Fibroblast of pulmonary artery (primary cell): ENCODE results near the gene TMEM263.
A peak's percentile ranks its signal among the peaks of the same experiment; 100 is the strongest.

Experiments used
- DNase-seq: peaks from one replicate; pipeline ENCODE4 v3.0.0-alpha.2; 2010; ENCODE audit warnings: low read depth
- H3K4me3 ChIP-seq: replicated peaks from 2 replicates; pipeline ENCODE4 v1.5.1; 2011; ENCODE audit warnings: low read depth, mild to moderate bottlenecking, control low read depth, low read length, moderate library complexity
- TF ChIP-seq, protein P1 (sequence below): IDR thresholded peaks from 2 replicates; pipeline ENCODE4 v1.5.1; 2011; ENCODE audit warnings: mild to moderate bottlenecking, control low read depth, low read length, inconsistent platforms; ENCODE audit errors: missing control alignments

The TMEM263 gene

DNA sequence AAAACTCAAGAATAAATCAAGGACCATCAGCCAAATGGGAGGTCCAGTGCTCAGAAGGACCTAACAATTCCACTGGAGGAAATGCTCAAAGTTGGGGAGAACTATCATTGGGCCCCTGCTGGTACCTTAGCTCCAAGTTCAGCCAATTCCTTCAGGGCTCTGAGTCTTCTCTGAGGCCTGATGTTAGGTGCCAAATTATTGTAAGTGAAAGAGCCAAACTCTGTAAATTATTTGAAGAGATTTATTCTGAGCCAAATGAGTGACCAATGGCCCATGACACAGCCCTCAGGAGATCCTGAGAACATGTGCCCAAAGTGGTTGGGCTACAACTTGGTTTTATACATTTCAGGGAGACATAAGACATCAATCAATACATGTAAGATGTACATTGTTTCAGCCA lies 8.2 kb upstream of the TMEM263 start:
- DNase-seq: no peak
- TF ChIP-seq, protein P1, sequence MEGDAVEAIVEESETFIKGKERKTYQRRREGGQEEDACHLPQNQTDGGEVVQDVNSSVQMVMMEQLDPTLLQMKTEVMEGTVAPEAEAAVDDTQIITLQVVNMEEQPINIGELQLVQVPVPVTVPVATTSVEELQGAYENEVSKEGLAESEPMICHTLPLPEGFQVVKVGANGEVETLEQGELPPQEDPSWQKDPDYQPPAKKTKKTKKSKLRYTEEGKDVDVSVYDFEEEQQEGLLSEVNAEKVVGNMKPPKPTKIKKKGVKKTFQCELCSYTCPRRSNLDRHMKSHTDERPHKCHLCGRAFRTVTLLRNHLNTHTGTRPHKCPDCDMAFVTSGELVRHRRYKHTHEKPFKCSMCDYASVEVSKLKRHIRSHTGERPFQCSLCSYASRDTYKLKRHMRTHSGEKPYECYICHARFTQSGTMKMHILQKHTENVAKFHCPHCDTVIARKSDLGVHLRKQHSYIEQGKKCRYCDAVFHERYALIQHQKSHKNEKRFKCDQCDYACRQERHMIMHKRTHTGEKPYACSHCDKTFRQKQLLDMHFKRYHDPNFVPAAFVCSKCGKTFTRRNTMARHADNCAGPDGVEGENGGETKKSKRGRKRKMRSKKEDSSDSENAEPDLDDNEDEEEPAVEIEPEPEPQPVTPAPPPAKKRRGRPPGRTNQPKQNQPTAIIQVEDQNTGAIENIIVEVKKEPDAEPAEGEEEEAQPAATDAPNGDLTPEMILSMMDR: no peak
- no peak overlapping the region for H3K4me3 ChIP-seq

DNA sequence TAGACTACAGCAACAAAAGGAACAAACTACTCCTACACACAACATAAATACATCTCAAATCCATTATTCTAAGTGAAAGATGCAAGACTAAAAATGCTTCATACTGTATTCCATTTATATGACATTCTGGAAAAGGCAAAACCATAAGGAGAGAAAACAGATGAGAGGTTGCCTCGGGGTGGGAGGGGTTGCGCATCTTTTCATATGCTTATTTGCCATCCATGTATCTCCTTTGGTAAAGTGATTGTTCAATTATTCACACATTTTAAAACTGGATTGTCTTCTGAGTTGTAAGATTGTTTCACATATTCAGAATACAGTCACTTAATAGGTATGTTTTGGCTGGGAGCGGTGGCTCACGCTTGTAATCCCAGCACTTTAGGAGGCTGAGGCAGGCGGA lies 5.1 kb upstream of the TMEM263 start:
- no peak overlapping the region for H3K4me3 ChIP-seq
- no peak for DNase-seq
- TF ChIP-seq, protein P1: no peak

DNA sequence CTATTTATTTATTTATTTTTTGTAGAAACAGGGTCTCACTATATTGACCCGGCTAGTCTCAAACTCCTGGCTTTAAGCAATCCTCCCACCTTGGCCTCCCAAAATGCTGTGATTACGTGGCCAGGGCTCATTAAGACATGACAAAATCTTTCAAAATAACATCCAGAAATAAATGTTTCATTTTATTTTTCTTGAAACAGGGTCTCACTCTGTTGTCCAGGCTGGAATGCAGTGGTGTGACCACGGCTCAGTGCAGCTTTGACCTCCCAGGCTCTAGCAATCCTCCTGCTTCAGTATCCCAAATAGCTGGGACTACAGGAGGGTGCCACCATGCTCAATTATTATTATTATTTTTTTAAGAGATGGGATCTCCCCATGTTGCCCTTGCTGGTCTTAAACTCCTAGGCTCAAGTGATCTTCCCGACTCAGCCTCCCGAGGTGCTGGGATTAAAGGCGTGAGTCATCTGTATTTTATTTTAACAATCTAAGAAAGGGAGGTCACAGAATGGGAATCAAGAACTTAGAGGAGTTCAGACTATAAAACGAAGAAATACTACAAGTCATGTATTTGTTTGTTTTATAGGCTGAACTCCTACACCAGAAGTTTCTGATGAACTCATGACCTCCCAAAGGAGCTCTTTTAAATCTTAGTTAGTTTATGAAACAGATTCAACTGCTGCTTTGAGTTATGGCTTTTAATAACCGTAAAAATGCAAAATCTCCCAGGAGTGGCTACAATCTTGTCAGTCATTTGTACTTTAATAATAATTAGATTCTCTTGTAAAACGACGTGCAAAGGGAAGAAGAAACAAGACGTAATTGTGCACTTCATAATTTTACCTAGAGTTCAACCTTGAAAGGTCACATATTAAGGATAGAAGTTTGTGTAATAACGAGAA lies 2.1 kb upstream of the TMEM263 start:
- TF ChIP-seq, protein P1: no peak
- DNase-seq: no peak
- no peak overlapping the region for H3K4me3 ChIP-seq

DNA sequence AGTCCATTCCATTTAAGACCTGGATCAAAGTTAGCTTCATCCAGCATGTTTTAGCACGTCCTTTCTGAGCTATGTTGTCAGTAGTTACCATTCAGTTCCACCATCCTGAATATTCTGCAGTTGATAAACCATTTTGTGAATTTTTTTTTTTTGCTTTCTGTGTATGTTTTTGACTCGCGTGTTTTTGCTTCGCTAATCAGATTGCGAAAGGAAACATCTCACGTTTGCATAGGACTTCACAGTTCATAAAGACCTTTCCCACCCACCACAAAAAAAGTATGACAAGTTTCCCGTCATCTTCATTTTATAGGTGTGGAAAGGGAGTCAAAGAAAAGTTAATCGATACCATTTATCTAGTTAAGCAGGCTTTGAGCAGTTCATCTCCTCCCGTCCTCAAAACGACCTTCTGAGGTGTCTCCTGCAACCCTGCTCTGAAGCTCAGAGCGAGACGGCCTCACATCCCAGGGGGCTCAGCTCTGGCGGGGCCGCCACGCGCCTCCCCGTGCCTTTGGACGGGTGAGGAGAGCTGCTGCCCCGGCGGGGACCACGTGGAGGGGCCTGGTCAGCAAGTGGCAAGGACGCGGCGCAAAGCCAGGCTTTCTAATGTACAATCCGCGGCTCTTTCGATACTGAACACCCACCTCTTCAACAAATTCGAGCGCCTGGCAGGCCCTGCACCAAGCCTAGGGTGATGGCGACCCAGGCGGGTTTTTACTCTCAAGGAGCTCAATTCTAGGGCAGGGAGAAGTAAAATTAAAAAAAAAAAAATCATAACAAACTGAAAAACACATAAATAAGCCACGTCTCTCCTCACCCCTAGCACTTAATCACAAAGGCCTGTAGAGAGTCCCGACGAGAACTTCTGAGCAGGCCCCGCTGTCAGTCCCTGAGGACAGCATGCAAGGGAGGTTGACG lies 988 bp upstream of the TMEM263 start:
- peak; percentile 24 for DNase-seq
- peak overlapping the region; percentile 61 for H3K4me3 ChIP-seq
- TF ChIP-seq, protein P1: no peak

DNA sequence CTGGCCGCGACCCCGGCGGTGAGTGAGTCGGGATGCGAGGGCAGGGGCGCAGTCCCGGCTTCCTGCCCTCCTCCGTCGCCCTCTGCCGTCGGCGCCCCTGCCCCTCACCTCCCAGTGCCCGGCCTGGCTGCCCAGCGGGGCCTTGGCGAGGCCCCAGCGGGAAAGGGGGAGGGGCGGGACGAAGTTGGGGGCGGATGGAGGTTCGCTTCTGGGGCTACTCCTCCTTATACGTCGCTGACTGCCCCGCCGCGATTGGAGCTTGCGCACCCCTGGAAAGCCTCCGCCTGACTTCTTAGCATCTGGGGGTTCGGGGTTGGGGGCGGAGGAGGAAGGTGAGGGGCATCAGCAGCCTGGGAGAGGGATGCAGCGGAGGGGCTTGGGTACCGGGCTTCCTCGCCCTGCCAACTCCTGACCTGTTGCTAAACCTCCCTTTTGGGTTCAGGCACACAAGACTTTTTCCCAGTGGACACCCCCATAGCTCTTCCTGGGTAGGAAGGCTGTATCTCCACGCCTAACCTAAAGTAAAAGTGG lies 406 bp downstream of the TMEM263 start:
- TF ChIP-seq, protein P1: no peak
- H3K4me3 ChIP-seq: peak overlapping the region; percentile 98
- peak; percentile 73 for DNase-seq

DNA sequence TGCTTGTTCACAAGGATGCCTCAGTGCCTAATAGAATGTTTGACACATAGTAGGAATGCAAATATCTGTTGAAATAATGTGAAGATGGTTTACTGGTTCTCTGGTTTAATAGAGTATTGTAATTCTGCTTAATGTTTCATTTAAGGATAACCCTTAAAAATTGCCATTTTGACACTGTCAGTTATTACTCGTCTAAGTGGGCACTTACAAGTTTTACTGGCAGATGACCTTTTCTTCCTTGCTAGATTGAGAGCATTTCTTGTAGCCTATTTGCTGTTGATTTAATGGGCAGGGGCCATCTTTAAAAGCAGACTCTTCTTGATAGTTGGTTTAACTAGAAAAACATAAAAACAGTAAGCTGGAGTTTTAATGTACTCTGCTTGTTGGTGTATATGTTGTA lies 1.9 kb downstream of the TMEM263 start:
- TF ChIP-seq, protein P1: no peak
- no peak for DNase-seq
- peak overlapping the region; percentile 98 for H3K4me3 ChIP-seq
